GM12892 (cell line): Measurements from ENCODE around the gene PRKCZ.

Source experiments
- POLR2A ChIP-seq: IDR thresholded peaks from 2 replicates; pipeline ENCODE4 v1.6.1; 2011; ENCODE audit warnings: low read depth, low read length, control low read depth
- POLR2AphosphoS5 ChIP-seq: IDR thresholded peaks from 2 replicates; pipeline ENCODE4 v1.6.1; 2011; ENCODE audit warnings: low read depth, low read length, control low read depth
- TAF1 ChIP-seq: IDR thresholded peaks from 2 replicates; pipeline ENCODE4 v1.6.1; 2011; ENCODE audit warnings: low read depth, mild to moderate bottlenecking, control low read depth, low read length, borderline replicate concordance

GRCh38 chr1:2014181-2014580 is 36.0 kb upstream of the PRKCZ start:
- TF ChIP-seq POLR2A, result no peak
- TF ChIP-seq POLR2AphosphoS5, result no peak
- TF ChIP-seq TAF1, result no peak
